A172 (cell line): Measurements from ENCODE around the gene NEMP2. TPM values are rescaled to one million over a fixed set of nuclear protein-coding genes. Genes with fewer than 3 reads are reported as not detected.

Experiments
- DNase-seq: peaks from one replicate; pipeline ENCODE4 v3.0.0-alpha.2; 2015; ENCODE audit warnings: low spot score
- total RNA-seq: library from RNA; depleted of rRNA; stranded (reverse); fragments of >200 nt; shearing (Covaris generic); gene quantifications from 2 replicates; pipeline ENCODE4 v1.2.3, GENCODE V29; 2014; rRNA removed

The NEMP2 gene
- total RNA-seq, 1 experiment from 2014 or later, result 19.8 TPM

DNA sequence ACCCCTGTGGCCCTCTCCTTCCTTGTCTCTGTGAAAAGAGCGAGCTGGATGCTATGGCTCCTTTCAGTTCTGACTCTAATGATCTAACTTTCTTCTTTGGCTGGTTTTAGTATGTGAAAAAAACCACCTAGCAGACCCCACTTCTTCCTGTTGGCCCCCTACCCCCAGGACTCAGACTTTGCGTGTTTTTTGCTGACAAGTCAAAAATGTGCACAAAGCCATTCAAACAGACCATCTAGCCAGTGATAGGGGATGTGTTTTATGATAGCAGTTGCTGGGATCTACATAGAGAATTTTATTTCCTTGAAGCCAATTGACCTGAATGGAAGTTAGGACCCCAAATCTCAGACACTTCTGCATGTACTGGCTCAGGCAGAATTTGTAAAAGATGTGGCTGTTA is 77.3 kb downstream of the NEMP2 start:
- no peak for DNase-seq

DNA sequence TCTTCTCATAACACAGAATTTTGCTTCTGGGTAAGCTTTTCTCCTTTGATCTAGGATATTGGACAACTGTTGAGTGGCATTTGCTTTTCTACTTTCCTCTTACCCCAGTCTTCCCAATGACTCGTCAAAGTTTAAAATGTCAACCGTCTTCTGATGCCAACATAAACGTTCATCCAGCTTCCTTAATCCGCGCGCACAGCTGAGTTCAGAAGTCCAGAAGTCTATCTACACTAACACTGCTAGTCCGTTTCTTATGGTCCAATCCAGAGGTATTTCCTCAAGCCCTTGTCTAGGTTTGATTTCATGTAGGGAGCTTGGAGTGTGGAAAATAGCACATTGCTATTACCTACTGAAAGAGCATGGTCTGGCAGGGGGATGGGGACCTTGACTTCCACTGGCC is 77.7 kb downstream of the NEMP2 start:
- DNase-seq, result no peak

DNA sequence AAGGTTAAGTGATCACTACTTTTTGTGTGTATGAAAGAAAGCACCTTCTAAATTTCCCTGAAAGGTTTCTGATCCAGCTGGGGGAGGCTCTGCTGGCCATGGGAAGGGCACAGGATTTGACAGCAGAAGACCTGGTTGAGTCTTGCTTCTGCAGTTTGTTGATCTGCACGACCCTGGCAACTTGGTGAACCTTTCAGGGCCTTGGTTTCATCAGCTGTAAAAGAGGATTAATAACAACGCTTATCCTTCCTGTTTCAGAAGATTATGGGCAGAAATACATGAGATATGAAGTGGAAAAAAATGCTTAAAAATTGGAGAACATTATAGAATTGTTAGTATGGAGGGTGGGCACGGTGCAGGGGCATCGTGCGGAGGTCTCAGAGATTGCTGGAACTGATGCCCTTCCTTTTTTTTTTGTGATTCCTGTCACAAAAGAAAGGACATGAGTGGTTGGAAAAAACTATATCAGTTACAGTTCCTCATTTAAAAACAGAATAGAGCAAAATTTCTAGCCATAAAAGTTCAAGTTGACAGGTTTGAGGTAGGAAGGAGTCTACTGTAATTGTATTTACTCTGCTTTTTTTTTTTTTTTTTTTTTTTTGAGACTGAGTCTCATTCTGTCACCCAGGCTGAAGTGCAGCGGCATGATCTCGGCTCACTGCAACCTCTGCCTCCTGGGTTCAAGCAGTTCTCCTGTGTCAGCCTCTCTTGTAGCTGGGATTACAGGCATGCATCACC is 79.0 kb downstream of the NEMP2 start:
- no peak for DNase-seq

GRCh38 chr2:190454795-190455194 is 79.7 kb downstream of the NEMP2 start:
- no peak for DNase-seq

Other genes starting within 250 kb of the NEMP2 start
- gene HIBCH, start 214.9 kb downstream of the NEMP2 start, total RNA-seq, result 23.0 and 25.8 TPM in 2 replicates
- gene INPP1, start 191.1 kb downstream of the NEMP2 start, total RNA-seq, result 9.8 and 11.4 TPM in 2 replicates
- 33.7 and 44.9 TPM in 2 replicates for gene MFSD6, start 126.4 kb downstream of the NEMP2 start, total RNA-seq
- 45.5 and 54.8 TPM in 2 replicates for gene NAB1, start 114.4 kb upstream of the NEMP2 start, total RNA-seq